Esophagus muscularis mucosa (tissue), 4 donors: ENCODE data around the gene COG4.

Source experiments
- EP300 ChIP-seq: sonication (generic); formaldehyde crosslinking; IDR thresholded peaks from one replicate; pipeline ENCODE4 v1.6.1; 2017; ENCODE audit warnings: antibody characterized with exemption
- POLR2A ChIP-seq: fragments of 450-650 bp; IDR thresholded peaks from one replicate; pipeline ENCODE4 v1.6.1; 2017; ENCODE audit warnings: antibody characterized with exemption, moderate library complexity, mild to moderate bottlenecking, low read depth
- POLR2AphosphoS5 ChIP-seq, 2 donors: sonication (generic); formaldehyde crosslinking; IDR thresholded peaks; one replicate each; pipeline ENCODE4 v1.6.1; 2017; ENCODE audit warnings: antibody characterized with exemption in 2 of 2
- TF ChIP-seq, protein P1 (sequence below), 3 experiments: fragments of 200-600 bp in 2 of 3; fragments of 450-650 bp in 1 of 3; sonication (generic) in 2 of 3; IDR thresholded peaks; one replicate each; pipeline ENCODE4 v1.5.1; 2017 to 2019; ENCODE audit warnings: antibody characterized with exemption in 3 of 3, mild to moderate bottlenecking in 2 of 3, moderate library complexity in 1 of 3

- TF ChIP-seq, protein P1, sequence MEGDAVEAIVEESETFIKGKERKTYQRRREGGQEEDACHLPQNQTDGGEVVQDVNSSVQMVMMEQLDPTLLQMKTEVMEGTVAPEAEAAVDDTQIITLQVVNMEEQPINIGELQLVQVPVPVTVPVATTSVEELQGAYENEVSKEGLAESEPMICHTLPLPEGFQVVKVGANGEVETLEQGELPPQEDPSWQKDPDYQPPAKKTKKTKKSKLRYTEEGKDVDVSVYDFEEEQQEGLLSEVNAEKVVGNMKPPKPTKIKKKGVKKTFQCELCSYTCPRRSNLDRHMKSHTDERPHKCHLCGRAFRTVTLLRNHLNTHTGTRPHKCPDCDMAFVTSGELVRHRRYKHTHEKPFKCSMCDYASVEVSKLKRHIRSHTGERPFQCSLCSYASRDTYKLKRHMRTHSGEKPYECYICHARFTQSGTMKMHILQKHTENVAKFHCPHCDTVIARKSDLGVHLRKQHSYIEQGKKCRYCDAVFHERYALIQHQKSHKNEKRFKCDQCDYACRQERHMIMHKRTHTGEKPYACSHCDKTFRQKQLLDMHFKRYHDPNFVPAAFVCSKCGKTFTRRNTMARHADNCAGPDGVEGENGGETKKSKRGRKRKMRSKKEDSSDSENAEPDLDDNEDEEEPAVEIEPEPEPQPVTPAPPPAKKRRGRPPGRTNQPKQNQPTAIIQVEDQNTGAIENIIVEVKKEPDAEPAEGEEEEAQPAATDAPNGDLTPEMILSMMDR (IDR thresholded peaks at IDR 0.05): no peak
- no peak for TF ChIP-seq POLR2A
- TF ChIP-seq EP300: no peak
- TF ChIP-seq POLR2AphosphoS5 (IDR thresholded peaks at IDR 0.05): no peak
Observed at GRCh38 chr16:70569752-70570151, 46.4 kb upstream of the COG4 start.
